GM19467 (cell line): ENCODE results near the gene PET100.

ENCODE experiments used
- ATAC-seq: cut with Tn5 transposase; IDR thresholded peaks from one replicate; pipeline ENCODE4 v1.9.1; 2021; ENCODE audit warnings: mild to moderate bottlenecking, moderate library complexity; ENCODE audit not compliant: unreplicated experiment

Gene PET100

DNA sequence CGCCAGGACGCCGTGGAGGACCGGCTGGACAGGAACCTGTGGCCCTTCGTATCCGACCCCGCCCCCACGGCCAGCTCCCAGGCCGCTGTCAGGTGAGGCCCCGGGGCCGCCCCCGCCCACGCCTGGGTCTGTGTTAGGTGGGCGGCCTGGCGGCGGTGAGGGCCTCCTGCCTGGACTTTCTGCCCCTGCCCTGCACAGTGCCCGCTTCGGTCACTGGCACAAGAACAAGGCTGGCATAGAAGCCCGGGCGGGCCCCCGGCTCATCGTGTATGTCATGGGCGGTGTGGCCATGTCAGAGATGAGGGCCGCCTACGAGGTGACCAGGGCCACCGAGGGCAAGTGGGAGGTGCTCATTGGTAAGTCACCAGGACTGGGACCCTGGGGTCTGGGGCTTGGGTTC is 17.6 kb downstream of the PET100 start:
- no peak for ATAC-seq

DNA sequence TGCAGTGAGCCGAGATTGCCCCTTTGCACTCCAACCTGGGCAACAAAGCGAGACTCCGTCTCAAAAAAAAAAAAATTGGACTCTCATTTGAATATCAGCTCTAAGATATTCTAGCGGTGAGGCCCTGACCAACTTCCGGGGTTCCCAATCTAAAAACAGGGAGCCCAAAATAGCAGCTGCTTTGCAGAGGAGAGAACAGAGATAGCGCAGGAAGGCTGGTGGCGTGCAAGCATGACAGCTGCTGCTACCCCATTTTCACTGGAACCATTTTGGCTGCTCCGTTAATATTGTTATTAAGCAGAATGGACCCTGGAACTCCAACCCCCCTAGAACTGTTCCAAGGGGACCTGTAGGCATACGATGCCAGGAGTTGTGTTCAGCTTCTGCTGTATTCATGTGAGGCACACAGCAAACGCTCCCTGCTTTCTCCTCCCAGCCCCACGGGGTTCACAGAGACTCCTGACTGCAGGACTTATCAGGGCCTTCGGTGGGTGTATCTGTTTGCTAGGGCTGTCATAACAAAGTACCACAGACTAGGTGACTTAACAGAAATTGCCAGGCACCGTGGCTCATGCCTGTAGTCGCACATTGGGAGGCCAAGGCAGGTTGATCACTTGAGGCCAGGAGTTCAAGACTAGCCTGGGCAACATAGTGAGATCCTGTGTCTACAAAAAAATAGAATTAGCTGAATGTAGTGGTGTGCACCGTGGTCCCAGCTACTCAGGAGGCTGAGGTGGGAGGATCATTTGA is 18.8 kb downstream of the PET100 start:
- no peak for ATAC-seq

DNA sequence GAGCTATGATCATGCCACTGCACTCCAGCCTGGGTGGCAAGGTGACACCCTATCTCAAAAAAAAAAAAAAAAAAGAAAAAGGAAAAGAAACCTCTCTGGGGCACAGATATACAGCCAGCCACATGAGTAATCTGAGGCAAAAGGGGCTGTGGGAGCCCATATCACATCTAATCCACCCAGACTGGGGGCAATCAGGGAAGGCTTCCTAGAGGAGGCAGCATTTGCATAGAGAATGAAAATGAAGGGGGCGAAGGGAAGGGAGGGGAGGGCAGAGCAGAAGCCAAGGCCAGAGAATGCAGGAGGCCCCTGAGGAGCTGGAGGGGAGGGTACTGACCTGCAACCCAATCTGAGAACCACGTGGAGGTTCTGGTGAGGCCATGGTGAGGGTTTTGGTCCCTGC is 20.6 kb downstream of the PET100 start:
- no peak for ATAC-seq

DNA sequence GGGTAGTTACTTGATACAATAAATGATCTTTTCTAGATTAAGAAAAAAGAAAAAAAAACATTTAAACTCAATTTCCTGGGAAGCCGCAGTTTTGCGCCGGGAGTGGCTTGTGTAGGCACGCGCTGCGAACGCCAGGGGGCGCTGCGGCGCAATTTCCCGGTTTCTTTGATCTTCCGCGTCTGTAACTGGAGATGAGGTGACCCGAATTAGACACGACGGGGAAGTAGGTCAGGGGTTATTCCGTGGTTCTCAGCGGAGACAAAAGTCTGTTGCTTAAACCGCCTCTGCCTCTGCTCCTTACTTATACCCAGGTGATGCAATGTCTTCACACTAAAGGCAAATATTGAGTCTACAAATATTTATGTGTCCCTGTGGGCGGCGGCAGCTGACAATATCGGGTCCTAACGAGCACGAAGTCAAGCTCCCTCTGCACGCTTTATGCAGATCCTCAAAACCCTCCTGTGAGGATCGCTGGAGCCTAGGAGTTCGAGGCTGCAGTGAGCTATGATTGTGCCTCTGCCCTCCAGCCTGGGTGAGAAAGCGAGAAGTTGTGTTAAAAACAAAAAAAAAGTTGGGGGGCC is 22.6 kb downstream of the PET100 start:
- ATAC-seq, result no peak

DNA sequence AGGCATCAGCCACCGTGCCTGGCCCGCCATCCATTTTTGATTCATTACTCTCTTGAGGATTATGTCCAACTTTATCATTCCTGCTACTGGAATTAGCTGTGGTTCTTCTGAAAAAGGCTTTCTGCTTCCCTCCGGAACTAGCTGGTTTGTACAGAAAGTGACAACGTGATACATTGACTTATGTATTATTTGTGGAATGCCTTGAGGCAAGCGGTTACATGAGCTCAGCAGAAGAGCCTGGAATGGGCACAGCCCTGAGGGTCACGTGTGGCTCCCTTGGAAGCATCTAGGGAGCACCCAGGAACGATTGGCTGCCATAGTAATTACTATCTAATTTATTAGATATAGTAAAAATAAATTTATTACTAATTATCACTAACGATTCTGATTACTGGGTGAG is 24.8 kb downstream of the PET100 start:
- ATAC-seq, result no peak

DNA sequence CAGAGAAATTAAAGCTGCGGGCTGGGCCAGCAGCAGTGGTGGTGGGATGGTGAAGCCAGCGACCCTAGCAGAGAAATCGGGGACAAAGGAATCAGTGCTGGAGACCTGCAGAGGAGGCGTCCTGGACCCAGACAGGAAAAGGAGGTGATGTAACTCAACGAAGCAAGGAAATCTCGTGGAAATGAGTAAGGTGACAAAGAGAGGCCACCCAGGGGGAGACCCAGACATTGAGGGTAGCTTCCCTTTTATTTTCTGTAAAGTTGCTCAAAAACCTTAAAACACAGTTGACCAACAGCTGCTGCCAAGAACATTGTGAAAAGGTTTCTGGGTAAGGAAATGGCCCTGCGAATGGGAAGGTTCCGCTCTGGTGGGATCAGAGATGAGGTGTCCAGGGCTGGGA is 26.0 kb downstream of the PET100 start:
- no peak for ATAC-seq

DNA sequence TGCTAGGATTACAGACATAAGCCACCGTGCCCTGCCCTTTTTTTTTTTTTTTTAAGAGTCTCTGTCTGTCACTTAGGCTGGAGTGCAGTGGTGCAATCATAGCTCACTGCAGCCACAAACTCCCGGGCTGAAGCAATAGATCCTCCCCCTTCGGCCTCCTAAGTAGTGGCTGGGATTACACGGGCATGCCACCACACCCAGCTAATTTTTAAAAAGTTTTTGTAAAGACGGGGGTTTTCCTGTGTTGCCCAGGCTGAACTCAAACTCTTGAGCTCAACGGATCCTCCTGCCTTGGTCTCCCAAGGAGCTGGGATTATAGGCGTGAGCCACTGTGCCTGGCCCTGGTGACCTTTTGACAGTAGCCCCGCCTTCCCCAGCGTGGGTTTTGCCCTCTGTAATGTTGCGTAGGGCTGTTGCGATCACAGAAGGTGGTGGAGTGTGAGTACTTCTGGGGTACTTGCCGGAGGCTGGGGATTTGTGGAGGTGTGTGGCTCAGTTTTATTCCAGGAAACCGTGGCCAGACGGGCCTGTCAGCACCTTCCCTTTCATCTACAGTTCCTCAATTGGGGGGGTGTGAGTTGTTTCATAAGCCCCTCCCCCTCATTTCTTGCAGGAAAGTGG is 27.6 kb downstream of the PET100 start:
- no peak for ATAC-seq

DNA sequence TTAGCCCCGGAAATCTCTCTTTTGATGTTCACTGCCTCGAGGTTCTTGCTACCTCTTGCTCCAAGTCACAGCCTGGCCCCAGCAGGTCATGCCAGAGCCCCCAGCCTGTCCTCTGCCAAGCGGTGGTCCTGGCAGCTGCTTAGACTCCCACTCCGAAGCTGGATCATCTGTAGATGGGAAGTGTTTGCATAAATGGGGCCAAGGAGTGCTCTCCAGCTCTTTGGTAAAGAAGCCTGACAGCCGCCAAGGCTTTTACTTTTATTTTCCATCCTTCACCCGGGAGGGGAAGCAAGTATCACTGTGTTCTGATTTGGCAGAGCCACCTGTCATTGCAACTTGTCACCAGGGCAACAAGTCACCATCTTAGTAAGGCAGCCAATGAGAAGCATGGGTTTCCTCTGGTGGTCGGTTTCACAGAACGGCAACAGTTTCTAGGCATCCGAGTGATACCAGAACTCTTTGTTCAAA is 28.7 kb downstream of the PET100 start:
- peak; percentile 79 for ATAC-seq

DNA sequence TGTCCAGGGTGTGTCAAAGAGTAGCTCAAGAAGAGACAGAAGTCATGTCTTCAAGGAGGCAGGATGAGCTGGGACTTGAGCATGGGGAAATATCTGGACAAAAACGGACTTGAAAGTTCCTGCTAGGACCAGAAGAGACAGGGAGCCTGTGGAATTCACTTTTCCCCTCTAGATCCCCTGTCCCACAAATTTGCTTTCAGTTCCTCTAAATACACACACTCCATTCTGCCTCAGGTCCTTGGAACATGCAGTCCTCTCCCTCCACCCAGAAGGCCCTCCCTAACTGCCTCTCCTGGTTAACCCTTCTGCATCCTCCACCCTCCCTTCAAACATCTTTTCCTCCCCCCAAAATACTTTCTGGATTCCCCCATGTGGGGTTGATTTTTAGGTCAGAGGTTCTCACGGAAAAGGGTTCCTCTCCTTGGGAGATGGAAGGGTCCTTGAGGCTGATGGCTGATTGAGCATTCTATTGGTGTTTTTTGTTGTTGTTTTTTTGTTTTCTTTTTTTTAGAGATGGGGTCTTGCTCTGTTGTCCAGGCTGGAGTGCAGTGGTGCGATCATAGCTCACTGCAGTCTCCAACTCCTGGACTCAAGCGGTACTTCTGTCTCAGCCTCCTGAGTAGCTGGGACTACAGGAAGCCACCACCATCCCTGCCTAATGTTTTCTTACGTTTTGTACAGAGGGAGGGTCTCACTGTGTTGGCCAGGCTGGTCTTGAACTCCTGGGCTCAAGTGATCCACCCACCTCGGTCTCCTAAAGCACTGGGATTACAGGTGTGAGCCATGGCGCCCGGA is 32.3 kb downstream of the PET100 start:
- ATAC-seq, result no peak

DNA sequence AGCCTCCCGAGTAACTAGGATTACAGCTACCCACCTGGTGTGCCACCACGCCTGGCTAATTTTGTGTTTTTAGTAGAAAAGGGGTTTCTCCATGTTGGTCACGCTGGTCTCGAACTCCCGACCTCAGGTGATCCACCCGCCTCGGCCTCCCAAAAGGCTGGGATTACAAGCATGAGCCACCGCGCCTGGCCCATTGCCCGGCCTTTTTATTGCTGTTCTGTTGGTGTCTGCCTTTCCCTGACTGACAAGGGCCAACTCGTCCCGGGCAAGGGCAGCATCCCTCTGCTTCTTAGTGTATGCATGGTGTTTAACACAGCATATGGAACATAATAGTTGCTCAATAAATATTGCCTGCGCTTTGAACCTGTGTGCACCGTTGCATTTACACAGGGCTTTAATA is 33.1 kb downstream of the PET100 start:
- ATAC-seq, result no peak

DNA sequence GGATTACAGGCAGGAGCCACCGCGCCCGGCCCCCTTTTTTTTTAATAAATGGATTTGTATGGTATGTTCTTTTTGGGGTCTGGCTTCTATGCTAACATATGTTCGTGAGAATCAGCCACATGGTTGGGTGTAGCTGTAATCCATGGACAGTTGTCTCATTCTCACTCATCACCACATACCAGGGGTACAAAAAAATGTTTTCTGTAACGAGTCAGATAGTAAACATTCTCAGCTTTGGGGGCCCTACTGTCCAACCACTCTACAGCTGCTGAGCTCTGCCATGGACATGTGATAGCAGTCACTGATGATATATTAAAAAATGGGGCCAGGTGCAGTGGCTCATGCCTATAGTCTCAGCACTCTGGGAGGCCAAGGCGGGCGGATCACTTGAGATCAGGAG is 34.1 kb downstream of the PET100 start:
- no peak for ATAC-seq

DNA sequence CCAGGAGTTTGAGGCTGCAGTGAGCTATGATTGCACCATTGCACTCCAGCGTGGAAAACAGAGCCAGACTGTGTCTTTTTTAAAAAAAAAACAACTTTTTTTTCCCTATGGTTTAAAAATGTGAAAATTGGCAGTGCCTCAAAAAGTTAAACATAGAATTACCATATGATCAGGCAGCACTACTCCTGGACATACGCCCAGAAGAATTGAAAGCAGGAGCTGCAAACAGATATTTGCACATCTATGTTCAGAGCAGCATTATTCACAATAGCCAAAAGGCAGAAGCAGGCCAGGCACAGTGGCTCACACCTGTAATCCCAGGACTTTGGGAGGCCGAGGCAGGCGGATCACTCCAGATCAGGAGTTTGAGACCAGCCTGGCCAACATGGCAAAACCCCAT is 35.5 kb downstream of the PET100 start:
- no peak for ATAC-seq

DNA sequence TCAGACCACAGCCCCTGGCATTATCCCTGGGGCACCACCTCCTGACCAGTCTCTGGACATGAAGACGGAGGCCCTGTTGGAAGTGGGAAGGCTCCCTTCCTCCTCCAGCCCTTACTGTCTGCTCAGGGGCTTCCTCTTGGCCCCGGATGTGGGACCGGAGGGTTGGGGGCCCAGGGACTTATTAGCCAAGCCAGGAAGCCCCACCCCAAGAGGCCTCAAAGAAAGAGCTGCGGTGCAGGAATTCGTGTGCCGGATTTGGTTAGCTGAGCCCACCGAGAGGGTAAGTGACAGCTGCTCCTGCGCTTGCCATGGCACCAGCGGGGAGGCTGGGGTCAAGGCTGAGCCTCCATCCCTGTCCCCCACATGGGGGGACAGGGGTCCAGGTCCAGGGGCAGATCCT is 39.2 kb downstream of the PET100 start, which contains the start of gene RETN:
Gene RETN, plus strand, starts transcription at position 208 of the 400 bp plus-strand sequence. CDS start 278 bp downstream, outside the sequence.
- no peak for ATAC-seq

DNA sequence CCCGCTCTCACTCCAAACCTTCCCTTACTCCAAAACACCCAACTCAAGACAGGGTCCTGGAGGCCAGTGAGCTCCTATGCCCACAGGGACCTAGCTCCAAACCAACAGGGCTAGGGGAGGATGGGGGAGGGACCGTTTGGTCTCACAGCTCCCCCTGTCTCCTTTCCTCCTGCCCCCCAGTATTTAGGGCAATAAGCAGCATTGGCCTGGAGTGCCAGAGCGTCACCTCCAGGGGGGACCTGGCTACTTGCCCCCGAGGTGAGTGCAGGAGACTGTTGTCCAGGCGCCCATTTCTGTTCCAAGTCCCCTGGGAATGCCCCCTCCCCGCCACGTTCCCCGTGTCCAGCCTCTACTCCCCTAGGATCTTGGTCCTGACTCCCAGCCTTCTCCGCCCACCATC is 40.0 kb downstream of the PET100 start:
- no peak for ATAC-seq

DNA sequence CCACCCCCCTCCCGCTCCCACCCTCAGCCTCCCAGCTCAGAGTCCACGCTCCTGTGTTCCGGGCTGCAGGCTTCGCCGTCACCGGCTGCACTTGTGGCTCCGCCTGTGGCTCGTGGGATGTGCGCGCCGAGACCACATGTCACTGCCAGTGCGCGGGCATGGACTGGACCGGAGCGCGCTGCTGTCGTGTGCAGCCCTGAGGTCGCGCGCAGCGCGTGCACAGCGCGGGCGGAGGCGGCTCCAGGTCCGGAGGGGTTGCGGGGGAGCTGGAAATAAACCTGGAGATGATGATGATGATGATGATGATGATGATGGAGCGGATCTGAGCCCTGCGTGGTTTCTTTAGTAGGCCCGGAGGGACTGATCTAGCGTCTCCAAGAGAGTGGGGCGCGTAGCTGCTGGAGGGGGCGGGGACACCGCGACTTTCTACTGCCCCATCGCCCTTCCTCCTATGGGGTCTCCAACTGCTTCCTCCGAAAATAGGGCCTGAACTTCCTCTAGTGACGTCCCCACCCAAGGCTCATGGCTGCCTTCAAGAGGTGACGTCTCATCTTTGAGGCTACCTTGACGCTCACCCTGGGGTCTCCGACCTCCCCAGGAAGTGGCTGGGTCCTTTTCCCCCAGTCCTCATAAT is 40.7 kb downstream of the PET100 start:
- no peak for ATAC-seq

DNA sequence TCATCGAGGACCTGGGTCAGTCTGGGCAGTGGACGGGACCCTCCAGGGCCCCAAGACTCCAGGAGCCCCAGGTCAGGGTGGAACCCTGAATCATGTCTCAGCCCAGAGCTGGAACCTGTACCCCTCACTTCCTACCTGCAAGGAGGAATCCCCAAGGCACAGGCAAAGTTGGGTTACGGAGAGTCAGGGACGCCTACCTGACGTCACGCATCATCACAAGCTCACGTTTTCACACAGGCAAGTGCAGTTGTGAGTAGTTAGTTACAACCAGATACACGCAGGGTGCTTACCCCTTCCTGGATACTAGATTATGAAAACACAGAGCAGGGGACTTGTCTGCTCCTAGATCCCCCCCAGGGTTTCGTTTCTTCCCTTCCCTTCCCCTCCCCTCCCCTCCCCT is 41.2 kb downstream of the PET100 start:
- ATAC-seq, result no peak

DNA sequence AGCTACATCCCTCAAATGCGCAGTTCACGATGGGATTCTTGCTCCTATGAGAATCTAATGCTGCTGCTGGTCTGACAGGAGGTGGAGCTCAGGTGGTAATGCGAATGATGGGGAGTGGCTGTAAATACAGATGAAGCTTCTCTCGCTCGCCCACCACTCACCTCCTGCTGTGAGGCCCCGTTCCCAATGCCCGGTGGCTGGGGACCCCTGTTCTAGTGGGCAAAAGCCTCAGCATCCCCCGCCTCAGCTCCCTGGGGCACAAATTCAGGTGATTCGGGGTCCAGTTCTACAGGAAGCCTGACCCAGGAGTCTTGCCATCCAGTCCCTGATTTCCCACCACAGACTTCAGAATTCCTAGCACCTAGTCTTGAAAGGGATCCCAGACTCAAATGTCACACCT is 42.9 kb downstream of the PET100 start:
- no peak for ATAC-seq

DNA sequence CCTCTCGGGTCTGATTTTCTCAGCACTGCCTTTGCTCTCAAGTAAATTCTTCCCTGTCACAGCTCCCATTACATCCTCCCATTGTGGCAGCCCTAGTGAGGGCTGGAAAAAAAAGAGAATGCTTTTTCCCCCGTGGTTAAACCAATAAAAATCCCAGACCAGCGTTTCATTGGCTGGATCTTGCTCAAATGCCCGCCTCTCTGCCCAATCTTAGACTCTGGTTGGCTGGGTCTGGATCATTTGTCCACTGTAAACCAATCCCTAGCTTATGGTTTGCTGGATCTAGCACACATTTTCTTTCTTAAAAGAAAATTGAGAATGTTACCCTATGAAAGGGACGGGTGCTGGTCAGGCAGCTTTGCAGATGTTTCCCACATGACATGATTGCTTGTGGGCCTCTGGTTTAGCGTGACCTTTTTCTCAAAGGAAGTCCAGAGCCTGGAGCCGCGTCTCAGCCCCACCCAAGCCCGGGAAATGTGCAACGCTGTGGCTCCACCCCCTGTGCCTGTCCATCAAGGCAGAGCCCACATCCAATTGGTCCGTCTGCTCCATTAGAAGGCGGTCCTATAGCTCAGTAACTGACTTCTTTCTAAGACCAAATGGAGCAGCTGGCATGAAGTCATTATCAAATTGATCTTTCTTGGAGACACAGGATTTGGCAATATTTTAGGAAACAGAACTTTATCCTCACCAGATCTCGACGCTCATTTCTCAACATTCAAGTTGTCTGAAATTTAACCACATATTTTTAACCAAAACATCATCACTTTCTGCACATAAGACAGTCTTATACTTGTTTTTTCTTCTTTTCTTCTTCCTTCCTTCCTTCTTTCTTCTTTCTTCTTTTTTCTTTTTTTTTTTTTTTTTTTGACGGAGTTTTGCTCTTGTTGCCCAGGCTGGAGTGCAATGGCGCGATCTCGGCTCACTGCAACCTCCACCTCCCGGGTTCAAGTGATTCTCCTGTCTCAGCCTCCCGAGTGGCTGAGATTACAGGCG is 44.7 kb downstream of the PET100 start:
- ATAC-seq, result no peak

DNA sequence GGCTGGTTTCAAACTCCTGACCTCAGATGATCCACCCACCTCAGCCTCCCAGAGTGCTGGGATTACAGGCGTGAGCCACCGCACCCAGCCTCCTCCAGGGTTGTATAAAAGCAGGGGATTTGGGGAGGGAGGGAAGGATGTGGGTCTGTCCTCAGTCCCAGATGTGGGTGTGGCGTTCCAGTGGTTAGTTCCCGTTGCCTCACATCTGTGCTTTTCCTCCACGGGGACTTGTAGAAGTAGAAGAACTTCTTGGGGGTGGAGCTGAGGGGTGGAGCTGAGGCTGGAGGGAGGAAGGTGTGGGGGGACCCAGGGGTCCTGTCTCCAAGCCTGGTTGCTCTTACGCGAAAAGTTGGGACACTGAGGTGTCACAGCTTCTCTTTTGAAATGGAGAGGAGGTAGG is 46.8 kb downstream of the PET100 start:
- no peak for ATAC-seq

DNA sequence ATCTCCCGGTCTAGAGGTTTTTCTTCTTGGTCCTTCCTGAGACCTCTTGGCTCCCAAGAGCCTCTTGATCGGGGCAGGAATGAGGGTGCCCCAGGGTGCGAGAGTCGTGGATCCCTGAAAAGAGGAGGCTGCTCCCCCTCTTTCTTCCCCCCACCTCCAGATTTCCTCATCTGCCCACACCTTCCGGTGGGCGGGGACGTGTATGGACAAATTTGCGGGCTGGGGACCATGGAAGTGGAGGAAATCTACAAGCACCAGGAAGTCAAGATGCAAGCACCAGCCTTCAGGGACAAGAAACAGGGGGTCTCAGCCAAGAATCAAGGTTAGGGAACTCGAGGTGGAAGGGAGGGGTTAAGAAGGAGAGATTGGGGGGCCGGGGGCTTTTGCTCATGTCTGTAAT is 47.3 kb downstream of the PET100 start, which contains the start of gene MCEMP1:
Gene MCEMP1, plus strand, starts transcription at position 237 of the 400 bp plus-strand sequence. Its CDS starts 31 bp downstream, at position 268.
- no peak for ATAC-seq
